Measurements from ENCODE around the gene ERBB4.

The ERBB4 gene

DNA sequence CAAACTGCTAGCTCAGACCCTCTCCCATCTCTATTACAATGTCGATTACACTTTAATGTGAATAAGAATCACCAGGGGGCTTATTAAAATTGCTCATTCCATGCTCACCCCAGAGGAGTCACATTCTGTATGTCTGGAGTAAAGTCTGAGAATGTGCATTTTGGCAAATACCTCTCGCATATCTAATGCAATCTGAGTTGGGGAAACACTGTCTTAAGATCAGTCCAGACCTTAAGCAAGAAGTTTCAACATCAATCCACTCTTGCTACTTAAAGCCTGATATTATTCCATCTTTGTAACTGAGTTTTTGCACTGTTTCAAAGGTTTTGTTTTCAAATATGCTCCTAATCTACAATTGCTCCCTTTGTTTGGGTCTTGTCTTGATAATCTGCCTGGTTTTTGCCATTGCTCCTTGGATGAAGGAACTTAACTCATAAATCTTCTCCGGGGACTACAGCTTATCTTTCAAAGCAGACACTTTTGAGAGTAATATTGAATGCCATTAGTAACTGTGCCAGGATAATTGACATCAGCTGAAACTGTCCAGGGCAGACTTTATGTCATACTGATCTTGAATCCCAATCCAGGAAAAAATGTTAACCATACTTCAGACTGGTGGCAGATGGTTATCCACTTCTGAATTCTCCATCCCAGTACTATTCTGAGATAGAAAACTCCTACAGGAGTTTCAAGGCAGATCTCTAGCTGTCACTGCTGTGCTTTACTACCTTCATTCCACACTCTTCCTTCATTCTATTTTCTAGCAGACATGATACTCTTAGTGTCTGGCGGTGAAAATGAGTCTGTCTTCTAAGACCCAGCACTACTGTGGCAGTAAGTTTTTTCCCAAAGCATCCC, 200.9 kb downstream of the ERBB4 start:
- Histone ChIP-seq H3K9me2 (replicated peaks; ENCODE audit: low read depth, low read length) (no peaks in the 10 kb centered on the region), H3K4me3 (ENCODE audit: low read length, poor library complexity, severe bottlenecking) (no peak overlapping the region), H4K20me1 (ENCODE audit: insufficient read depth, low read length, poor library complexity, severe bottlenecking) (no peaks in the 10 kb centered on the region)

DNA sequence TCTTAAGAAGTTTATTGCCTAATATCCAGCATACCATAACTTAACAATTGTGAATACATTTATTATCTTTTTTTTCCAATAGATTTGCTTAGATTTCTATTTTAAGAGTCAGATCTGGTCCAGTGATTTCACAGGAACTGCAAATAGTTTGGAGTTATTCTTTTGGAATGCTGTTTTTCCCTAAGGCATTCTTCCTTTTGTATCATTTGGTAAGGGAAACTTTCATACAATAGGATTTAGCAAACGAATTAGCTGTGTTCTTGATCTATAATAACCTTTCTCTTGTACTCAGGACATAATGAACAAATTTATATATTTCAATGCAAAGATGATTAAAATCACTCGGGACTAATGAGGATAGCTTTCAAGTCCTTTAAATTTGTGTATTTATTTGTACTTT, 201.6 kb downstream of the ERBB4 start:
- no peak for TF ChIP-seq EZH2phosphoT487 (IDR thresholded peaks at IDR 0.05; ENCODE audit: borderline replicate concordance)
- no peak for TF ChIP-seq CTCF (conservative IDR thresholded peaks at IDR 0.05; ENCODE audit: low read length)
- Histone ChIP-seq H3K79me2 (ENCODE audit: insufficient read depth, low read length) (no peaks in the 10 kb centered on the region), H3F3A (ENCODE audit: low read depth) (no peaks in the 10 kb centered on the region), H3K36me3 (ENCODE audit: insufficient read depth, low read length) (no peaks in the 10 kb centered on the region), H2AFZ (ENCODE audit: low read length) (0 out of 2 replicates have a peak overlapping the region, but pooled peaks have one; percentile 14), H3K4me2 (ENCODE audit: low read depth, low read length, poor library complexity, severe bottlenecking) (no peak overlapping the region), H3K4me3 (ENCODE audit: low read length, poor library complexity, severe bottlenecking) (no peak overlapping the region), H3K4me1 (ENCODE audit: insufficient read depth, low read length, poor library complexity, severe bottlenecking) (no peaks in the 10 kb centered on the region), H4K20me1 (ENCODE audit: insufficient read depth, low read length, poor library complexity, severe bottlenecking) (no peaks in the 10 kb centered on the region), H3K9ac (ENCODE audit: low read depth, low read length, poor library complexity, severe bottlenecking) (no peak overlapping the region), H3K9me2 (replicated peaks; ENCODE audit: low read depth, low read length) (no peaks in the 10 kb centered on the region), H3K27me3 (ENCODE audit: insufficient read depth, low read length, poor library complexity, severe bottlenecking) (no peaks in the 10 kb centered on the region), H3K9me3 (ENCODE audit: insufficient read depth, low read depth, low read length) (no peaks in the 10 kb centered on the region; the same call in 1 of the 2 replicates)

More for the DNA sequence above, 200.9 kb downstream of the ERBB4 start:
- Histone ChIP-seq H3K27me3 (ENCODE audit: insufficient read depth, low read length, poor library complexity, severe bottlenecking) (no peaks in the 10 kb centered on the region), H3K36me3 (ENCODE audit: insufficient read depth, low read length) (no peaks in the 10 kb centered on the region), H2AFZ (ENCODE audit: low read length) (no peak overlapping the region), H3K9ac (ENCODE audit: low read depth, low read length, poor library complexity, severe bottlenecking) (no peak overlapping the region), H3K4me2 (ENCODE audit: low read depth, low read length, poor library complexity, severe bottlenecking) (no peak overlapping the region), H3K79me2 (ENCODE audit: insufficient read depth, low read length) (no peaks in the 10 kb centered on the region), H3K4me1 (ENCODE audit: insufficient read depth, low read length, poor library complexity, severe bottlenecking) (no peaks in the 10 kb centered on the region), H3F3A (ENCODE audit: low read depth) (no peaks in the 10 kb centered on the region), H3K9me3 (ENCODE audit: insufficient read depth, low read depth, low read length) (no peaks in the 10 kb centered on the region)
- TF ChIP-seq EZH2phosphoT487 (IDR thresholded peaks at IDR 0.05; ENCODE audit: borderline replicate concordance) (no peak), CTCF (conservative IDR thresholded peaks at IDR 0.05; ENCODE audit: low read length) (no peak)

GRCh38 chr2:212330263-212330662, 208.3 kb downstream of the ERBB4 start:
- no peaks in the 10 kb centered on the region for H3K36me3 ChIP-seq (ENCODE audit: insufficient read depth, low read length)
- no peaks in the 10 kb centered on the region for H3K9me2 ChIP-seq (replicated peaks; ENCODE audit: low read depth, low read length)
- H3K9me3 ChIP-seq (ENCODE audit: insufficient read depth, low read depth, low read length) = no peaks in the 10 kb centered on the region; the same call in 1 of the 2 replicates
- H3K79me2 ChIP-seq (ENCODE audit: insufficient read depth, low read length) = no peaks in the 10 kb centered on the region
- H3K4me2 ChIP-seq (ENCODE audit: low read depth, low read length, poor library complexity, severe bottlenecking) = no peak overlapping the region
- H3K4me1 ChIP-seq (ENCODE audit: insufficient read depth, low read length, poor library complexity, severe bottlenecking) = peaks cover 19% of the 10 kb centered on the region
- no peaks in the 10 kb centered on the region for H3K27me3 ChIP-seq (ENCODE audit: insufficient read depth, low read length, poor library complexity, severe bottlenecking)
- no peak overlapping the region for H3K4me3 ChIP-seq (ENCODE audit: low read length, poor library complexity, severe bottlenecking)
- TF ChIP-seq CTCF (conservative IDR thresholded peaks at IDR 0.05; ENCODE audit: low read length) (no peak), EZH2phosphoT487 (IDR thresholded peaks at IDR 0.05; ENCODE audit: borderline replicate concordance) (no peak)
- H3F3A ChIP-seq (ENCODE audit: low read depth) = no peaks in the 10 kb centered on the region
- no peaks in the 10 kb centered on the region for H4K20me1 ChIP-seq (ENCODE audit: insufficient read depth, low read length, poor library complexity, severe bottlenecking)
- H3K9ac ChIP-seq (ENCODE audit: low read depth, low read length, poor library complexity, severe bottlenecking) = no peak overlapping the region
- peak overlapping the region; percentile 34; the same call in 1 of the 2 replicates for H2AFZ ChIP-seq (ENCODE audit: low read length)
